ENCODE data around the gene ALG3. TPM values are rescaled to one million over a fixed set of nuclear protein-coding genes. Genes with fewer than 3 reads are reported as not detected.
A peak's percentile ranks its signal among the peaks of the same experiment; 100 is the strongest.

Gene ALG3
- total RNA-seq = 28.7 and 41.0 TPM in 2 replicates

GRCh38 chr3:184248454-184249411, at the start of gene ALG3:
ALG3 (minus strand) TSS chr3:184248962; CDS start chr3:184248940, 22 bp downstream.
- TF ChIP-seq, protein P1, sequence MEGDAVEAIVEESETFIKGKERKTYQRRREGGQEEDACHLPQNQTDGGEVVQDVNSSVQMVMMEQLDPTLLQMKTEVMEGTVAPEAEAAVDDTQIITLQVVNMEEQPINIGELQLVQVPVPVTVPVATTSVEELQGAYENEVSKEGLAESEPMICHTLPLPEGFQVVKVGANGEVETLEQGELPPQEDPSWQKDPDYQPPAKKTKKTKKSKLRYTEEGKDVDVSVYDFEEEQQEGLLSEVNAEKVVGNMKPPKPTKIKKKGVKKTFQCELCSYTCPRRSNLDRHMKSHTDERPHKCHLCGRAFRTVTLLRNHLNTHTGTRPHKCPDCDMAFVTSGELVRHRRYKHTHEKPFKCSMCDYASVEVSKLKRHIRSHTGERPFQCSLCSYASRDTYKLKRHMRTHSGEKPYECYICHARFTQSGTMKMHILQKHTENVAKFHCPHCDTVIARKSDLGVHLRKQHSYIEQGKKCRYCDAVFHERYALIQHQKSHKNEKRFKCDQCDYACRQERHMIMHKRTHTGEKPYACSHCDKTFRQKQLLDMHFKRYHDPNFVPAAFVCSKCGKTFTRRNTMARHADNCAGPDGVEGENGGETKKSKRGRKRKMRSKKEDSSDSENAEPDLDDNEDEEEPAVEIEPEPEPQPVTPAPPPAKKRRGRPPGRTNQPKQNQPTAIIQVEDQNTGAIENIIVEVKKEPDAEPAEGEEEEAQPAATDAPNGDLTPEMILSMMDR (IDR thresholded peaks at IDR 0.05; ENCODE audit: insufficient read depth, low read depth, low read length) = no peak
- peak; percentile 91 for DNase-seq (ENCODE audit: low read depth)
- H3K4me3 ChIP-seq (ENCODE audit: low read depth, low read length) = peak within 1 kb of the TSS; percentile 68

DNA sequence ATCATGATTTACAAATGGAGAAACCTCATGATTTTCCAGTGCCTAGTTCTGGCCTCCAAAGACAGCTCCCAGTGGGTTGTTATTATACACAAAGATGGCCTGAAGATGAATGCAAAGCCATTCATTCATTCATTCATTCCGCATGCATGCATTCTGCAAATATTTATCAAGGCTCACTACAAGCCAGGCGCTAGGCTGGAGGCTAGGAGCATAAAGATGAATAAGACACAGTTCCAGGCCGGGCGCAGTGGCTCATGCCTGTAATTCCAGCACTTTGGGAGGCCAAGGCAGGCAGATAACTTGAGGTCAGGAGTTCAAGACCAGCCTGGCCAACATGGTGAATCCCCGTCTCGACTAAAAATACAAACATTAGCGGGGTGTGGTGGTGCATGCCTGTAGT, 47.9 kb upstream of the ALG3 start:
- no peak for DNase-seq (ENCODE audit: low read depth)
- no peak overlapping the region for H3K4me3 ChIP-seq (ENCODE audit: low read depth, low read length)
- TF ChIP-seq, protein P1 (IDR thresholded peaks at IDR 0.05; ENCODE audit: insufficient read depth, low read depth, low read length) = no peak

DNA sequence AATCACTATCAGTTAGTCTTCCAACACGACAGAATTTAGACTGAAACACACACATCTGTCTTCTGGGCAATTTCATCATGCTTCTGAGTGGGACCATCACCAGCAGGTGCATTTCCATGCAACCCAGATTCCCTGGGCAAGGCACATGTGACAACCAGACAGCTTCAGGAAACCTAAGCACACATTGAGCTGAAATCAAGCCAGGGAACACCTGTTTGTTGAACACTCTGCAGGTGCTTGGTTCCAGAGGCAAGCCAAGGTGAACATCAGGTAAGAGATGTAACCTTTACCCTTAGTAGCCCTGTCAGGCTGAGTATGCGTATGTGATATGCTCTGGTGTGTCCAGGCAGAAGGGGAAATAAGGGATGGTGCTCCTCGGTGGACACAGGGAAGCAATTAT, 47.0 kb upstream of the ALG3 start:
- no peak for DNase-seq (ENCODE audit: low read depth)
- H3K4me3 ChIP-seq (ENCODE audit: low read depth, low read length) = no peak overlapping the region
- TF ChIP-seq, protein P1 (IDR thresholded peaks at IDR 0.05; ENCODE audit: insufficient read depth, low read depth, low read length) = no peak

- no peak overlapping the region for H3K4me3 ChIP-seq (ENCODE audit: low read depth, low read length)
- TF ChIP-seq, protein P1 (IDR thresholded peaks at IDR 0.05; ENCODE audit: insufficient read depth, low read depth, low read length) = no peak
- no peak for DNase-seq (ENCODE audit: low read depth)
These were observed 43.1 kb upstream of the ALG3 start for GRCh38 chr3:184291738-184292445.

GRCh38 chr3:184291044-184291737, 42.4 kb upstream of the ALG3 start:
- TF ChIP-seq, protein P1 (IDR thresholded peaks at IDR 0.05; ENCODE audit: insufficient read depth, low read depth, low read length) = no peak
- no peak overlapping the region for H3K4me3 ChIP-seq (ENCODE audit: low read depth, low read length)
- no peak for DNase-seq (ENCODE audit: low read depth)

- TF ChIP-seq, protein P1 (IDR thresholded peaks at IDR 0.05; ENCODE audit: insufficient read depth, low read depth, low read length) = no peak
- no peak for DNase-seq (ENCODE audit: low read depth)
- no peak overlapping the region for H3K4me3 ChIP-seq (ENCODE audit: low read depth, low read length)
These were observed 41.6 kb upstream of the ALG3 start for GRCh38 chr3:184290331-184290730.

Data from fibroblast of villous mesenchyme (primary cell).